ENCODE measurements around the gene MYL6. TPM values are rescaled to one million over a fixed set of nuclear protein-coding genes. Genes with fewer than 3 reads are reported as not detected.

MYL6 gene
- total and polyA plus RNA-seq, 9 of the 15 experiments (the other 6 are each of a cell fraction or from before 2014, with no cell fraction given) = 557 to 1,664 (median 958) TPM

DNA sequence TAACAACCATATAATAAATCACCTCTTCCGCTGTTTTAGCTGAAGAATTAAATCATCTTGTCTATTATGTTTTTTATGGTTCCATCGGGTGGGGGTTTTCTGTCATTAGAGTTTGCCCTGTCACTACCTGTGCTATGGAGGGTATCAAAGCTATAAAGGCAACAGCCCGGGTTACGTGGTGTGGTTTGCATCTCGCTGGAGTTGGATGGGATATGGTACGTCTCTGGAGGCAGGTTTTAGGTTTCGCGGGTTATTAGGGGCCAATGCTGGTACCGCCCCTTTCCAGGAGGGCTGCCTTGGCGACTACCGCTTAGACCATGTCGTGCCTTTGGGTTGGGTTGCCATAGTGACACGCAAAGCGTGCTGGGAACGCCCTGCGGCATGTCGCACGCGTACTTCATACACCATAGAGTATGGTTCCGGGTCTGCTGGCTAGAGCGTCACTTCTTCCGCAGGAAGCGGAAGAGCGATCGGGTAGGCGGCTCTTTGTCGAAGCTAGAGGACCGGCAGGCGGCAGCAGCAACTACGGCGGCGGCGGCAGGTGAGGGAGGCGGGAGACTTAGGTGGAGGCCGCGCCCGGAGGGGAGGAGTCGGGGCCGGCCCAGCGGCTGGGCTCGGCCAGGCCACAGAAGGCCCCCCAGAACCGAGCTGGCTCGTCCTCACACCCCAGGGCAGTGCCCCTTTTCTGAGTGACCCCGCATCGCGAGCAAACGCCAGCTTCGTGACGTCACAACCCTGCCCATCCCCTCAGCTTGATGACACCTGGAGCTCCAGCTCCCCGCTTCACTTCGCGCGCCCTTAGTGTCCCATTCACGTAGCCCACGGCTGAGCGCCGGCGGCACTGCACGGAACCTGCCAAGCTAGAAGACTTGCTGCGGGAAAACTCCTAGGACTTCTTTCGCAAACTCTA lies 40.1 kb upstream of the MYL6 start, which contains the start of gene ZC3H10 (continued):
- TF ChIP-seq, protein P1, sequence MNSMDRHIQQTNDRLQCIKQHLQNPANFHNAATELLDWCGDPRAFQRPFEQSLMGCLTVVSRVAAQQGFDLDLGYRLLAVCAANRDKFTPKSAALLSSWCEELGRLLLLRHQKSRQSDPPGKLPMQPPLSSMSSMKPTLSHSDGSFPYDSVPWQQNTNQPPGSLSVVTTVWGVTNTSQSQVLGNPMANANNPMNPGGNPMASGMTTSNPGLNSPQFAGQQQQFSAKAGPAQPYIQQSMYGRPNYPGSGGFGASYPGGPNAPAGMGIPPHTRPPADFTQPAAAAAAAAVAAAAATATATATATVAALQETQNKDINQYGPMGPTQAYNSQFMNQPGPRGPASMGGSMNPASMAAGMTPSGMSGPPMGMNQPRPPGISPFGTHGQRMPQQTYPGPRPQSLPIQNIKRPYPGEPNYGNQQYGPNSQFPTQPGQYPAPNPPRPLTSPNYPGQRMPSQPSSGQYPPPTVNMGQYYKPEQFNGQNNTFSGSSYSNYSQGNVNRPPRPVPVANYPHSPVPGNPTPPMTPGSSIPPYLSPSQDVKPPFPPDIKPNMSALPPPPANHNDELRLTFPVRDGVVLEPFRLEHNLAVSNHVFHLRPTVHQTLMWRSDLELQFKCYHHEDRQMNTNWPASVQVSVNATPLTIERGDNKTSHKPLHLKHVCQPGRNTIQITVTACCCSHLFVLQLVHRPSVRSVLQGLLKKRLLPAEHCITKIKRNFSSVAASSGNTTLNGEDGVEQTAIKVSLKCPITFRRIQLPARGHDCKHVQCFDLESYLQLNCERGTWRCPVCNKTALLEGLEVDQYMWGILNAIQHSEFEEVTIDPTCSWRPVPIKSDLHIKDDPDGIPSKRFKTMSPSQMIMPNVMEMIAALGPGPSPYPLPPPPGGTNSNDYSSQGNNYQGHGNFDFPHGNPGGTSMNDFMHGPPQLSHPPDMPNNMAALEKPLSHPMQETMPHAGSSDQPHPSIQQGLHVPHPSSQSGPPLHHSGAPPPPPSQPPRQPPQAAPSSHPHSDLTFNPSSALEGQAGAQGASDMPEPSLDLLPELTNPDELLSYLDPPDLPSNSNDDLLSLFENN (IDR thresholded peaks at IDR 0.05; ENCODE audit: low read depth in 2 of 2, low read length in 2 of 2) = peak in 1 of 2 experiments; percentile 33; a peak in 1 of 4 replicates
- no peak for TF ChIP-seq SLC30A9 (CRISPR knock-in tag; IDR thresholded peaks at IDR 0.05)
- peak; percentile 30; the same call in 1 of the 2 replicates for TF ChIP-seq LEF1 (IDR thresholded peaks at IDR 0.05)
- TF ChIP-seq ZNF586 (CRISPR knock-in tag; conservative IDR thresholded peaks at IDR 0.05) = 0 out of 2 replicates have a peak, but pooled peaks have one; percentile 13
- TF ChIP-seq, protein P2, sequence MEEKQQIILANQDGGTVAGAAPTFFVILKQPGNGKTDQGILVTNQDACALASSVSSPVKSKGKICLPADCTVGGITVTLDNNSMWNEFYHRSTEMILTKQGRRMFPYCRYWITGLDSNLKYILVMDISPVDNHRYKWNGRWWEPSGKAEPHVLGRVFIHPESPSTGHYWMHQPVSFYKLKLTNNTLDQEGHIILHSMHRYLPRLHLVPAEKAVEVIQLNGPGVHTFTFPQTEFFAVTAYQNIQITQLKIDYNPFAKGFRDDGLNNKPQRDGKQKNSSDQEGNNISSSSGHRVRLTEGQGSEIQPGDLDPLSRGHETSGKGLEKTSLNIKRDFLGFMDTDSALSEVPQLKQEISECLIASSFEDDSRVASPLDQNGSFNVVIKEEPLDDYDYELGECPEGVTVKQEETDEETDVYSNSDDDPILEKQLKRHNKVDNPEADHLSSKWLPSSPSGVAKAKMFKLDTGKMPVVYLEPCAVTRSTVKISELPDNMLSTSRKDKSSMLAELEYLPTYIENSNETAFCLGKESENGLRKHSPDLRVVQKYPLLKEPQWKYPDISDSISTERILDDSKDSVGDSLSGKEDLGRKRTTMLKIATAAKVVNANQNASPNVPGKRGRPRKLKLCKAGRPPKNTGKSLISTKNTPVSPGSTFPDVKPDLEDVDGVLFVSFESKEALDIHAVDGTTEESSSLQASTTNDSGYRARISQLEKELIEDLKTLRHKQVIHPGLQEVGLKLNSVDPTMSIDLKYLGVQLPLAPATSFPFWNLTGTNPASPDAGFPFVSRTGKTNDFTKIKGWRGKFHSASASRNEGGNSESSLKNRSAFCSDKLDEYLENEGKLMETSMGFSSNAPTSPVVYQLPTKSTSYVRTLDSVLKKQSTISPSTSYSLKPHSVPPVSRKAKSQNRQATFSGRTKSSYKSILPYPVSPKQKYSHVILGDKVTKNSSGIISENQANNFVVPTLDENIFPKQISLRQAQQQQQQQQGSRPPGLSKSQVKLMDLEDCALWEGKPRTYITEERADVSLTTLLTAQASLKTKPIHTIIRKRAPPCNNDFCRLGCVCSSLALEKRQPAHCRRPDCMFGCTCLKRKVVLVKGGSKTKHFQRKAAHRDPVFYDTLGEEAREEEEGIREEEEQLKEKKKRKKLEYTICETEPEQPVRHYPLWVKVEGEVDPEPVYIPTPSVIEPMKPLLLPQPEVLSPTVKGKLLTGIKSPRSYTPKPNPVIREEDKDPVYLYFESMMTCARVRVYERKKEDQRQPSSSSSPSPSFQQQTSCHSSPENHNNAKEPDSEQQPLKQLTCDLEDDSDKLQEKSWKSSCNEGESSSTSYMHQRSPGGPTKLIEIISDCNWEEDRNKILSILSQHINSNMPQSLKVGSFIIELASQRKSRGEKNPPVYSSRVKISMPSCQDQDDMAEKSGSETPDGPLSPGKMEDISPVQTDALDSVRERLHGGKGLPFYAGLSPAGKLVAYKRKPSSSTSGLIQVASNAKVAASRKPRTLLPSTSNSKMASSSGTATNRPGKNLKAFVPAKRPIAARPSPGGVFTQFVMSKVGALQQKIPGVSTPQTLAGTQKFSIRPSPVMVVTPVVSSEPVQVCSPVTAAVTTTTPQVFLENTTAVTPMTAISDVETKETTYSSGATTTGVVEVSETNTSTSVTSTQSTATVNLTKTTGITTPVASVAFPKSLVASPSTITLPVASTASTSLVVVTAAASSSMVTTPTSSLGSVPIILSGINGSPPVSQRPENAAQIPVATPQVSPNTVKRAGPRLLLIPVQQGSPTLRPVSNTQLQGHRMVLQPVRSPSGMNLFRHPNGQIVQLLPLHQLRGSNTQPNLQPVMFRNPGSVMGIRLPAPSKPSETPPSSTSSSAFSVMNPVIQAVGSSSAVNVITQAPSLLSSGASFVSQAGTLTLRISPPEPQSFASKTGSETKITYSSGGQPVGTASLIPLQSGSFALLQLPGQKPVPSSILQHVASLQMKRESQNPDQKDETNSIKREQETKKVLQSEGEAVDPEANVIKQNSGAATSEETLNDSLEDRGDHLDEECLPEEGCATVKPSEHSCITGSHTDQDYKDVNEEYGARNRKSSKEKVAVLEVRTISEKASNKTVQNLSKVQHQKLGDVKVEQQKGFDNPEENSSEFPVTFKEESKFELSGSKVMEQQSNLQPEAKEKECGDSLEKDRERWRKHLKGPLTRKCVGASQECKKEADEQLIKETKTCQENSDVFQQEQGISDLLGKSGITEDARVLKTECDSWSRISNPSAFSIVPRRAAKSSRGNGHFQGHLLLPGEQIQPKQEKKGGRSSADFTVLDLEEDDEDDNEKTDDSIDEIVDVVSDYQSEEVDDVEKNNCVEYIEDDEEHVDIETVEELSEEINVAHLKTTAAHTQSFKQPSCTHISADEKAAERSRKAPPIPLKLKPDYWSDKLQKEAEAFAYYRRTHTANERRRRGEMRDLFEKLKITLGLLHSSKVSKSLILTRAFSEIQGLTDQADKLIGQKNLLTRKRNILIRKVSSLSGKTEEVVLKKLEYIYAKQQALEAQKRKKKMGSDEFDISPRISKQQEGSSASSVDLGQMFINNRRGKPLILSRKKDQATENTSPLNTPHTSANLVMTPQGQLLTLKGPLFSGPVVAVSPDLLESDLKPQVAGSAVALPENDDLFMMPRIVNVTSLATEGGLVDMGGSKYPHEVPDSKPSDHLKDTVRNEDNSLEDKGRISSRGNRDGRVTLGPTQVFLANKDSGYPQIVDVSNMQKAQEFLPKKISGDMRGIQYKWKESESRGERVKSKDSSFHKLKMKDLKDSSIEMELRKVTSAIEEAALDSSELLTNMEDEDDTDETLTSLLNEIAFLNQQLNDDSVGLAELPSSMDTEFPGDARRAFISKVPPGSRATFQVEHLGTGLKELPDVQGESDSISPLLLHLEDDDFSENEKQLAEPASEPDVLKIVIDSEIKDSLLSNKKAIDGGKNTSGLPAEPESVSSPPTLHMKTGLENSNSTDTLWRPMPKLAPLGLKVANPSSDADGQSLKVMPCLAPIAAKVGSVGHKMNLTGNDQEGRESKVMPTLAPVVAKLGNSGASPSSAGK (IDR thresholded peaks at IDR 0.05) = no peak; the same call in 1 of the 2 replicates
- no peak for TF ChIP-seq BCOR (IDR thresholded peaks at IDR 0.05)
- peak; percentile 9 to 42; a peak in 2 of 4 replicates for TF ChIP-seq TRIM24 (IDR thresholded peaks at IDR 0.05)
- TF ChIP-seq YBX1 (IDR thresholded peaks at IDR 0.05) = no peak
- no peak for TF ChIP-seq ZNF184 (CRISPR knock-in tag; IDR thresholded peaks at IDR 0.05)
- peak; percentile 82 for TF ChIP-seq SPI1 (IDR thresholded peaks at IDR 0.05; ENCODE audit: borderline replicate concordance, low read depth, low read length)
- peak; percentile 94 for TF ChIP-seq MTA3 (IDR thresholded peaks at IDR 0.05; ENCODE audit: borderline replicate concordance)
- no peak for TF ChIP-seq MAFG (tag; conservative IDR thresholded peaks at IDR 0.05)
- TF ChIP-seq KLF16 (IDR thresholded peaks at IDR 0.05) = no peak

All from K562 (cell line).